GM12878 (cell line): ENCODE measurements around the gene ENOX2. TPM values are rescaled to one million over a fixed set of nuclear protein-coding genes. Genes with fewer than 3 reads are reported as not detected.

Experiments
- ATAC-seq: fragments of 200-7000 bp; cut with Tn5 transposase; 3 replicates; pipeline ENCODE4 v1.9.1; 2020; ENCODE audit warnings: mild to moderate bottlenecking, moderate library complexity
- BruUV-seq: library from RNA; stranded (reverse); fragments of 400-500 nt; replicated peaks from 2 replicates; lab custom pipeline; 2021; lab: Mats Ljungman, UMichigan
- CTCF ChIA-PET: fragments of 300-600 bp; sonication (Branson Sonifier 250); formaldehyde crosslinking; extraction: SDS; loops from one replicate; lab custom pipeline; 2021; ENCODE audit warnings: inconsistent platforms; lab: Yijun Ruan, JAX
- POLR2A ChIA-PET: fragments of 350-600 bp; formaldehyde crosslinking; extraction: SDS; loops from one replicate; lab custom pipeline; 2021; ENCODE audit warnings: inconsistent platforms; lab: Charles Lee
- RAD21 ChIA-PET: fragments of 300-600 bp; sonication (Branson Sonifier 250); formaldehyde crosslinking; loops from one replicate; lab custom pipeline; 2023; ENCODE audit warnings: antibody characterized with exemption; ENCODE audit not compliant: unreplicated experiment; lab: Charles Lee
- SMC1A ChIA-PET: fragments of 300-600 bp; sonication (Branson Sonifier 250); formaldehyde crosslinking; loops from one replicate; lab custom pipeline; 2023; ENCODE audit not compliant: unreplicated experiment, uncharacterized antibody; lab: Charles Lee
- DNase-seq: peaks from one replicate; pipeline ENCODE4 v3.0.0-alpha.2; 2011; ENCODE audit warnings: low read depth, low spot score
- FAIRE-seq: peaks from 3 replicates; lab custom pipeline; 2011; peaks lifted over from hg19 to GRCh38; lab: Jason Lieb, UNC
- H2AFZ ChIP-seq: 2 replicates; pipeline ENCODE4 v1.6.0; 2011; ENCODE audit warnings: low read depth, low read length, control low read depth; ENCODE audit not compliant: control insufficient read depth
- H3K27ac ChIP-seq: 2 replicates; pipeline ENCODE4 v1.5.1; 2011; ENCODE audit warnings: control low read depth; ENCODE audit not compliant: control insufficient read depth, insufficient read depth
- H3K27me3 ChIP-seq, 2 experiments: replicated peaks in 1 of 2; 2 replicates each; pipeline versions ENCODE4 v1.6.0 to v1.6.1; 2011; ENCODE audit warnings: low read length in 1 of 2; ENCODE audit not compliant: control insufficient read depth in 2 of 2, insufficient read depth in 2 of 2
- H3K36me3 ChIP-seq, 2 experiments: 2 replicates each; pipeline ENCODE4 v1.5.1; 2011; ENCODE audit warnings: low read length in 1 of 2; ENCODE audit not compliant: control insufficient read depth in 2 of 2, insufficient read depth in 2 of 2
- H3K4me1 ChIP-seq: 2 replicates; pipeline ENCODE4 v1.6.1; 2011; ENCODE audit warnings: mild to moderate bottlenecking, low read length, moderate library complexity, mixed read lengths; ENCODE audit not compliant: control insufficient read depth, insufficient read depth
- H3K4me2 ChIP-seq: 2 replicates; pipeline ENCODE4 v1.6.0; 2011; ENCODE audit warnings: control low read depth; ENCODE audit not compliant: control insufficient read depth, insufficient read depth
- H3K4me3 ChIP-seq: fragments of 200-600 bp; sonication (generic); 2 replicates; pipeline ENCODE4 v1.5.1; 2016
- H3K79me2 ChIP-seq: 2 replicates; pipeline ENCODE4 v1.6.0; 2011; ENCODE audit warnings: low read length; ENCODE audit not compliant: control insufficient read depth, insufficient read depth
- H3K9ac ChIP-seq: 2 replicates; pipeline ENCODE4 v1.8.0; 2011; ENCODE audit warnings: low read length, control low read depth, mixed read lengths; ENCODE audit not compliant: control insufficient read depth, insufficient read depth
- H3K9me3 ChIP-seq: replicated peaks from 3 replicates; pipeline ENCODE4 v1.5.1; 2011; ENCODE audit warnings: mild to moderate bottlenecking, low read length; ENCODE audit not compliant: control insufficient read depth, insufficient read depth
- H4K20me1 ChIP-seq: 2 replicates; pipeline ENCODE4 v1.6.0; 2011; ENCODE audit not compliant: control insufficient read depth, insufficient read depth
- BCL11A ChIP-seq: IDR thresholded peaks from 2 replicates; pipeline ENCODE4 v1.6.1; 2011; ENCODE audit warnings: low read depth, low read length
- BRCA1 ChIP-seq: IDR thresholded peaks from 2 replicates; pipeline ENCODE4 v1.6.1; 2011; ENCODE audit warnings: low read depth, low read length, improper control_type of control experiment
- CTCF ChIP-seq, 3 experiments: IDR thresholded peaks in 2 of 3; conservative IDR thresholded peaks in 1 of 3; 2 replicates each; pipeline ENCODE4 v1.5.1; 2011; ENCODE audit warnings: low read depth in 3 of 3, low read length in 3 of 3, mild to moderate bottlenecking in 3 of 3, control low read depth in 2 of 3, moderate library complexity in 2 of 3, inconsistent platforms in 1 of 3, mixed read lengths in 1 of 3; ENCODE audit not compliant: control insufficient read depth in 2 of 3, insufficient read depth in 1 of 3; ENCODE audit errors: extremely low read depth in 1 of 3
- IKZF2 ChIP-seq, 2 experiments: fragments of 450-650 bp; IDR thresholded peaks; 2 replicates each; pipeline ENCODE4 v1.6.1; 2017; ENCODE audit warnings: mild to moderate bottlenecking in 2 of 2, moderate library complexity in 2 of 2
- IRF3 ChIP-seq: fragments of 450-650 bp; IDR thresholded peaks from 2 replicates; pipeline ENCODE4 v1.6.1; 2014; ENCODE audit warnings: mild to moderate bottlenecking
- IRF4 ChIP-seq: IDR thresholded peaks from 2 replicates; pipeline ENCODE4 v1.6.1; 2011; ENCODE audit warnings: low read depth, low read length
- IRF5 ChIP-seq: fragments of 450-650 bp; IDR thresholded peaks from 2 replicates; pipeline ENCODE4 v1.6.1; 2017; ENCODE audit warnings: borderline replicate concordance
- JUNB ChIP-seq: IDR thresholded peaks from 2 replicates; pipeline ENCODE4 v1.6.1; 2016; ENCODE audit warnings: antibody characterized with exemption, mild to moderate bottlenecking
- KDM1A ChIP-seq: fragments of 200-600 bp; sonication (generic); IDR thresholded peaks from 2 replicates; pipeline ENCODE4 v1.6.1; 2016; ENCODE audit warnings: borderline replicate concordance
- ZNF207 ChIP-seq: fragments of 450-650 bp; IDR thresholded peaks from 2 replicates; pipeline ENCODE4 v1.6.1; 2014; ENCODE audit warnings: antibody characterized with exemption, mild to moderate bottlenecking, borderline replicate concordance
- in situ Hi-C: fragments of 300-500 bp; cut with MboI; formaldehyde crosslinking; loops from 9 replicates; pipeline ENCODE4 v1.14.3; 2018; ENCODE audit warnings: mixed read lengths
- intact Hi-C: fragments of 100-400 bp; cut with micrococcal nuclease; formaldehyde crosslinking; loops from one replicate; pipeline ENCODE4 v1.14.2; 2022; ENCODE audit not compliant: unreplicated experiment
- polyA plus RNA-seq, 11 experiments: library from polyadenylated mRNA; depleted of rRNA in 4 of 11; unstranded in 6 of 11; stranded (reverse) in 5 of 11; fragments of >200 nt; fragmentation: Nextera tagmentation in 4 of 11; fragmentation: Illumina TruSeq in 1 of 11; extraction: Ambion mirVana in 4 of 11; extraction: Trizol in 1 of 11; gene quantifications; 1 replicate in 1 of 11; 2 replicates in 10 of 11; pipeline versions ENCODE4 v1.2.1 to v1.2.3, GENCODE V29; 2011 to 2016; ENCODE audit warnings: inconsistent platforms in 2 of 11, missing spikeins in 2 of 11, low read depth in 1 of 11
- total RNA-seq, 4 experiments: library from RNA; depleted of rRNA in 3 of 4; stranded (reverse); fragments of >200 nt in 3 of 4; fragmentation: Illumina TruSeq in 1 of 4; extraction: Trizol in 1 of 4; gene quantifications; 2 replicates each; pipeline versions ENCODE4 v1.2.1 to v1.2.3, GENCODE V29; 2013 to 2021

Gene ENOX2
- total and polyA plus RNA-seq, 10 of the 15 experiments (the other 5 are each of a cell fraction or from before 2014, with no cell fraction given), result 3.2 to 13.0 (median 7.7) TPM

DNA sequence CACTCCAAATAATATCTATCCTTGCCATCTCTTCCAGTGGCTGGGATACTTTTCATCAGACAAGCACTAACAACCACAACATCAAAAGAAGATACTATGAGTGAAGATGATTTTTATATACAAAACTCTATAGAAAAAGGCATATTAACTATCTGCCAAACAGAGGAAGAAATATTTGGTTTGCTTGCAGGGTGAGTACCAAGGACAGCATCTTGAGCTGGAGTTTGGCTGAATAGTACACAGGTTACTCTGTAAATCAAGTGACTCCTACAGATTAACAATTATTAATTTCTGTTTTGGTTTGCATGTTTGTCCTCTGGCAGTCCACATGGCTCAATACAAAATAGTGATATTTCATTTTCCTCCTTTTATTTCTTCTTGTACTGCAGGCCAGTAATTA, 253.3 kb downstream of the ENOX2 start:
- in situ Hi-C loops, result no loop called here
- H3K9me3 ChIP-seq, result no peaks in the 10 kb centered on the region
- ChIA-PET CTCF (no interaction called here), SMC1A (no interaction called here), POLR2A (no interaction called here), RAD21 (no interaction called here)
- no TSS peak for BruUV-seq
- H4K20me1 ChIP-seq, result no peaks in the 10 kb centered on the region
- H3K4me3 ChIP-seq, result no peak overlapping the region
- FAIRE-seq (no peak), ATAC-seq (no peak), DNase-seq (no peak)
- H3K36me3 ChIP-seq, result no peaks in the 10 kb centered on the region
- no peak overlapping the region for H3K4me2 ChIP-seq
- H3K27ac ChIP-seq, result no peak overlapping the region
- H3K27me3 ChIP-seq, result no peaks in the 10 kb centered on the region
- no peak overlapping the region for H2AFZ ChIP-seq
- intact Hi-C loops, result no loop called here
- TF ChIP-seq BCL11A (no peak), CTCF (IDR thresholded peaks at IDR 0.05 in 2 of 3, conservative IDR thresholded peaks at IDR 0.05 in 1 of 3; ENCODE audit: control insufficient read depth in 2 of 3, extremely low read depth in 1 of 3, insufficient read depth in 1 of 3, low read depth in 3 of 3, low read length in 3 of 3) (no peak), IRF5 (no peak), BRCA1 (no peak), ZNF207 (no peak), JUNB (no peak), IRF4 (no peak), KDM1A (no peak), IRF3 (no peak), IKZF2 (IDR thresholded peaks at IDR 0.05) (no peak)
- no peak overlapping the region for H3K9ac ChIP-seq
- no peaks in the 10 kb centered on the region for H3K79me2 ChIP-seq
- H3K4me1 ChIP-seq, result no peaks in the 10 kb centered on the region
